Type B pancreatic cell (in vitro differentiated cells): ENCODE measurements around the gene STXBP5. TPM values are rescaled to one million over a fixed set of nuclear protein-coding genes. Genes with fewer than 3 reads are reported as not detected.

Source experiments
- DNase-seq: peaks from one replicate; pipeline ENCODE4 v3.0.0; 2021; ENCODE audit warnings: mixed read lengths; ENCODE audit not compliant: unreplicated experiment; ENCODE audit errors: extremely low spot score
- H3K27ac Mint-ChIP-seq: 2 replicates; pipeline ENCODE4 v1.8.0; 2021; ENCODE audit warnings: mild to moderate bottlenecking, mixed read lengths
- H3K27me3 Mint-ChIP-seq: 2 replicates; pipeline ENCODE4 v1.8.0; 2021; ENCODE audit warnings: mixed read lengths
- H3K36me3 Mint-ChIP-seq: 2 replicates; pipeline ENCODE4 v1.8.0; 2021; ENCODE audit warnings: mixed read lengths
- H3K4me1 Mint-ChIP-seq: one replicate; pipeline ENCODE4 v1.8.0; 2021; ENCODE audit warnings: mixed read lengths; ENCODE audit not compliant: unreplicated experiment
- H3K4me3 Mint-ChIP-seq: 2 replicates; pipeline ENCODE4 v1.8.0; 2021; ENCODE audit warnings: mild to moderate bottlenecking, mixed read lengths
- H3K9me3 Mint-ChIP-seq: 2 replicates; pipeline ENCODE4 v1.8.0; 2021; ENCODE audit warnings: mixed read lengths
- CTCF ChIP-seq: fragments of 200-600 bp; sonication (generic); conservative IDR thresholded peaks from 2 replicates; pipeline ENCODE4 v1.5.0; 2021; ENCODE audit warnings: antibody characterized with exemption, mild to moderate bottlenecking
- total RNA-seq: library from RNA; stranded (reverse); gene quantifications from 2 replicates; pipeline ENCODE4 v1.2.1, GENCODE V29; 2021; ENCODE audit warnings: low replicate concordance

Gene STXBP5
- total RNA-seq, 1 donor from 2014 or later = 21.0 TPM

GRCh38 chr6:147278891-147279290, 74.7 kb downstream of the STXBP5 start:
- H3K36me3 Mint-ChIP-seq = peaks cover 30% of the 10 kb centered on the region
- H3K9me3 Mint-ChIP-seq = peaks cover 4% of the 10 kb centered on the region
- no peak for DNase-seq
- no peak overlapping the region for H3K4me3 Mint-ChIP-seq
- no peak for TF ChIP-seq CTCF
- H3K4me1 Mint-ChIP-seq = peaks cover 4% of the 10 kb centered on the region
- H3K27me3 Mint-ChIP-seq = no peaks in the 10 kb centered on the region
- no peak overlapping the region for H3K27ac Mint-ChIP-seq

GRCh38 chr6:147279427-147279826, 75.2 kb downstream of the STXBP5 start:
- DNase-seq = no peak
- Mint-ChIP-seq H3K27ac (no peak overlapping the region), H3K36me3 (peaks cover 30% of the 10 kb centered on the region)

GRCh38 chr6:147281895-147282565, 77.8 kb downstream of the STXBP5 start:
- Mint-ChIP-seq H3K4me3 (no peak overlapping the region), H3K9me3 (peaks cover 4% of the 10 kb centered on the region), H3K27ac (no peak overlapping the region)

More at GRCh38 chr6:147279427-147279826, 75.2 kb downstream of the STXBP5 start:
- H3K4me3 Mint-ChIP-seq = no peak overlapping the region
- no peaks in the 10 kb centered on the region for H3K27me3 Mint-ChIP-seq
- TF ChIP-seq CTCF = no peak
- peaks cover 4% of the 10 kb centered on the region for H3K9me3 Mint-ChIP-seq
- peaks cover 5% of the 10 kb centered on the region for H3K4me1 Mint-ChIP-seq

GRCh38 chr6:147282566-147282959, 78.3 kb downstream of the STXBP5 start:
- no peak for DNase-seq
- Mint-ChIP-seq H3K36me3 (peaks cover 25% of the 10 kb centered on the region), H3K4me1 (peaks cover 14% of the 10 kb centered on the region), H3K27me3 (no peaks in the 10 kb centered on the region), H3K4me3 (no peak overlapping the region), H3K27ac (no peak overlapping the region), H3K9me3 (peaks cover 4% of the 10 kb centered on the region)
- TF ChIP-seq CTCF = no peak

More at GRCh38 chr6:147281895-147282565, 77.8 kb downstream of the STXBP5 start:
- peaks cover 14% of the 10 kb centered on the region for H3K4me1 Mint-ChIP-seq
- no peak for DNase-seq
- H3K27me3 Mint-ChIP-seq = no peaks in the 10 kb centered on the region
- peaks cover 28% of the 10 kb centered on the region for H3K36me3 Mint-ChIP-seq
- no peak for TF ChIP-seq CTCF

GRCh38 chr6:147283460-147283859, 79.2 kb downstream of the STXBP5 start:
- no peak overlapping the region for H3K27ac Mint-ChIP-seq
- DNase-seq = no peak
- H3K27me3 Mint-ChIP-seq = no peaks in the 10 kb centered on the region
- peaks cover 4% of the 10 kb centered on the region for H3K9me3 Mint-ChIP-seq
- peaks cover 14% of the 10 kb centered on the region for H3K4me1 Mint-ChIP-seq
- peaks cover 21% of the 10 kb centered on the region for H3K36me3 Mint-ChIP-seq
- H3K4me3 Mint-ChIP-seq = no peak overlapping the region
- no peak for TF ChIP-seq CTCF
